SU-DHL-6 (cell line): ENCODE results near the gene FBXL2.

ENCODE experiments used
- H2AFZ ChIP-seq: fragments of 200-600 bp; sonication (generic); 2 replicates; pipeline ENCODE4 v1.6.1; 2014; ENCODE audit warnings: low read depth, mild to moderate bottlenecking, moderate library complexity, mixed read lengths, antibody characterized with exemption, low read length; ENCODE audit not compliant: severe bottlenecking
- H3F3A ChIP-seq: fragments of 200-600 bp; shearing (Covaris generic); 2 replicates; pipeline ENCODE4 v1.6.0; 2016; ENCODE audit warnings: antibody characterized with exemption, mild to moderate bottlenecking; ENCODE audit not compliant: insufficient read depth
- H3K27ac ChIP-seq: fragments of 200-600 bp; sonication (generic); 2 replicates; pipeline ENCODE4 v1.5.1; 2016; ENCODE audit warnings: low read depth, mild to moderate bottlenecking, low read length, moderate library complexity, mixed read lengths
- H3K27me3 ChIP-seq: fragments of 200-600 bp; sonication (generic), shearing (Covaris generic); 2 replicates; pipeline ENCODE4 v1.6.0; 2014; ENCODE audit warnings: mild to moderate bottlenecking, low read length
- H3K36me3 ChIP-seq: fragments of 200-600 bp; sonication (generic); 2 replicates; pipeline ENCODE4 v1.6.1; 2014; ENCODE audit warnings: mild to moderate bottlenecking, low read length, mixed read lengths
- H3K4me2 ChIP-seq: fragments of 300-600, 200-600 bp; shearing (Covaris generic), sonication (generic); 2 replicates; pipeline ENCODE4 v1.6.0; 2014; ENCODE audit warnings: low read length, low read depth, mild to moderate bottlenecking; ENCODE audit not compliant: poor library complexity, severe bottlenecking
- H3K4me3 ChIP-seq: fragments of 200-600 bp; sonication (generic); 2 replicates; pipeline ENCODE4 v1.5.1; 2014; ENCODE audit warnings: antibody characterized with exemption, low read length, mild to moderate bottlenecking, mixed read lengths; ENCODE audit not compliant: insufficient read depth, poor library complexity, severe bottlenecking
- H3K79me2 ChIP-seq: fragments of 200-600 bp; sonication (generic); 2 replicates; pipeline ENCODE4 v1.6.1; 2014; ENCODE audit warnings: mild to moderate bottlenecking, low read length, moderate library complexity; ENCODE audit not compliant: insufficient read depth
- H3K9ac ChIP-seq: fragments of 200-600 bp; sonication (generic); 2 replicates; pipeline ENCODE4 v1.7.0; 2014; ENCODE audit warnings: mild to moderate bottlenecking, low read length
- H3K9me2 ChIP-seq: fragments of 200-600 bp; sonication (generic); replicated peaks from 2 replicates; pipeline ENCODE4 v1.6.1; 2014; ENCODE audit warnings: low read length; ENCODE audit not compliant: insufficient read depth
- H3K9me3 ChIP-seq: fragments of 200-600 bp; sonication (generic); 2 replicates; pipeline ENCODE4 v1.6.1; 2014; ENCODE audit warnings: low read length, mixed read lengths; ENCODE audit not compliant: insufficient read depth
- H4K20me1 ChIP-seq: fragments of 200-600 bp; sonication (generic); 2 replicates; pipeline ENCODE4 v1.6.1; 2014; ENCODE audit warnings: low read depth, mild to moderate bottlenecking, antibody characterized with exemption, low read length, moderate library complexity, mixed read lengths
- EZH2phosphoT487 ChIP-seq: fragments of 200-600 bp; sonication (generic), shearing (Covaris generic); conservative IDR thresholded peaks from 2 replicates; pipeline ENCODE4 v1.6.1; 2018; ENCODE audit warnings: mild to moderate bottlenecking, antibody characterized with exemption, low read length, moderate library complexity, mixed read lengths
- TF ChIP-seq, protein P1 (sequence below): fragments of 200-600 bp; sonication (generic); IDR thresholded peaks from one replicate; pipeline ENCODE4 v1.5.1; 2017; ENCODE audit warnings: antibody characterized with exemption, mild to moderate bottlenecking, low read length, moderate library complexity; ENCODE audit not compliant: insufficient read depth, poor library complexity, severe bottlenecking

The FBXL2 gene

DNA sequence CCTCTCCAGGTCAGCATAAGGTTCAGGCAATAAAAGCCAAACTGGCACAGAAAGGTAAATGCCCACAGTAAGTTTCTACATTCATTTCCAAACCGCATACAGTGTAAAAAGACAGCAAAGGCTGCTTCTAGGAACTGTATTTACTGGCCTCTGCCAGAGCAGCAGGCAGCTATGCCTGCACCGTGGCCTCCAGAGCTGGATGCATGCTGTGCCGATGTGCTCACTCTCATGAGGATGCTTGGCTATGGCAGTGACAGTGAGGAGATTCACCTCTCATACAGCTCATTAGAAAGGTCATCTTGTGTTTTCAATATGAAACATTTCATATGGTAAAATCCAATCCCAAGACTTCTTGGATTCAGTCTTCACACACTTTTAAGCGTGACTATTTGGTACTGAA lies 112.7 kb downstream of the FBXL2 start:
- Histone ChIP-seq H3K27ac (no peak overlapping the region), H3K9me2 (no peaks in the 10 kb centered on the region), H3K79me2 (no peaks in the 10 kb centered on the region), H3K4me3 (no peak overlapping the region), H3K4me2 (no peak overlapping the region), H3K9ac (no peak overlapping the region), H3K36me3 (peaks cover 22% of the 10 kb centered on the region; the same call in 1 of the 2 replicates), H3K9me3 (no peaks in the 10 kb centered on the region), H3K27me3 (no peaks in the 10 kb centered on the region), H2AFZ (no peak overlapping the region), H3F3A (no peaks in the 10 kb centered on the region), H4K20me1 (no peaks in the 10 kb centered on the region)
- TF ChIP-seq, protein P1, sequence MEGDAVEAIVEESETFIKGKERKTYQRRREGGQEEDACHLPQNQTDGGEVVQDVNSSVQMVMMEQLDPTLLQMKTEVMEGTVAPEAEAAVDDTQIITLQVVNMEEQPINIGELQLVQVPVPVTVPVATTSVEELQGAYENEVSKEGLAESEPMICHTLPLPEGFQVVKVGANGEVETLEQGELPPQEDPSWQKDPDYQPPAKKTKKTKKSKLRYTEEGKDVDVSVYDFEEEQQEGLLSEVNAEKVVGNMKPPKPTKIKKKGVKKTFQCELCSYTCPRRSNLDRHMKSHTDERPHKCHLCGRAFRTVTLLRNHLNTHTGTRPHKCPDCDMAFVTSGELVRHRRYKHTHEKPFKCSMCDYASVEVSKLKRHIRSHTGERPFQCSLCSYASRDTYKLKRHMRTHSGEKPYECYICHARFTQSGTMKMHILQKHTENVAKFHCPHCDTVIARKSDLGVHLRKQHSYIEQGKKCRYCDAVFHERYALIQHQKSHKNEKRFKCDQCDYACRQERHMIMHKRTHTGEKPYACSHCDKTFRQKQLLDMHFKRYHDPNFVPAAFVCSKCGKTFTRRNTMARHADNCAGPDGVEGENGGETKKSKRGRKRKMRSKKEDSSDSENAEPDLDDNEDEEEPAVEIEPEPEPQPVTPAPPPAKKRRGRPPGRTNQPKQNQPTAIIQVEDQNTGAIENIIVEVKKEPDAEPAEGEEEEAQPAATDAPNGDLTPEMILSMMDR, result no peak
- no peak for TF ChIP-seq EZH2phosphoT487

DNA sequence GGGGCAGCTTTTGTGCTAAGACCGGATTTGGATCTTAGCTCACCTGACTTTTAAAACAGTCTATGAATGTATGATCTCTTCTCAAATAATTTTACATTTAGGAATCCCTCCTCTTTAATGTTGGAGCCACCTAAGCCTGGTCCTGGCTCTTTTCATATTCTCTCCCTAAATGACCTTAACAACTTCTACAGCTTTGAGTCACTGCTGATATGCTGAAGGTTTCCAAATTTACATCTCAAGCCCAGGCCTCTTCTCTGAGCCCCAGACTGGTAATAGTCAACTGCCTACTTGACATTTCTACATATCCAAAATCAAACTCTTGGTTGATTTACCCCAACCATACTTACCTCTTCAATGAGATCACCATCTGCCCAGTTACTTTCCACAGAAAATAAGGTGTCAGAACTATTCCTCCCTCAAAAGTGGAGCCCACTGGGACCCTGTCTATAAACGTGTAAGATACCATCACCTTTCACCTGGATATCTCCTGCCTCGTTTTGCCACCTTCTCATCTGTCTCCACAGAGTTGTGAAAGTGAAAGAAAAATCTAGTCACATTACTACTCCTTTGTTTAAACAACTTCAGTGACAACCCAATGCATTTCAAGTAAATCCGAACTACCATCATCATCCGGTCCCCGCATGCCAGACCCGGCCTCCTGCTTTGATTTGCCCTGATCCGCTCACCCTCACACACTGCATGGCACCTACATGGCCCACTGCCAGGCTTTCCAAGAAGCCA lies 114.2 kb downstream of the FBXL2 start:
- Histone ChIP-seq H3K4me2 (no peak overlapping the region), H3K9me2 (no peaks in the 10 kb centered on the region), H4K20me1 (no peaks in the 10 kb centered on the region), H3K9ac (no peak overlapping the region), H3K27ac (no peak overlapping the region), H2AFZ (no peak overlapping the region), H3K79me2 (no peaks in the 10 kb centered on the region), H3K27me3 (no peaks in the 10 kb centered on the region), H3K4me3 (no peak overlapping the region), H3K36me3 (peaks cover 24% of the 10 kb centered on the region; the same call in 1 of the 2 replicates), H3F3A (no peaks in the 10 kb centered on the region), H3K9me3 (no peaks in the 10 kb centered on the region)
- TF ChIP-seq EZH2phosphoT487, result no peak
- TF ChIP-seq, protein P1, result no peak

DNA sequence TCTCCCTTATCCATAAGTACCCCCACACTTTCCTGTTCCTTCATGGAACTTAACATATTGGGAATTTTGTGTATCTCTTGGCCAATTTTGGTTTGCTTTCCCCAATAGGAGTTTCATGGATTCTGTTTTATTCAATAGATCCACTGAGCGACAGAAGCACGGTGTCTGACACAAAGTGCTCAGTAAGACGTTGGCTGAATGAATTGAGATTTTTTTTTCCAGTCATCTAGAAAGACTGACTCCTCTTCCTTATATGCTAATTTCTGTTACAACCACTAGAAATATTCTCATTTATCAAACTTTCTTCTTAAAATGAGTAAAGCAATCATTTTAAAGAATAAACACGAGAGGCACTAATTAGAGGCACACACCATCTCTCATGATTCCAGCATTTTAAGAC lies 114.9 kb downstream of the FBXL2 start:
- Histone ChIP-seq H3K27me3 (no peaks in the 10 kb centered on the region), H3K4me2 (no peak overlapping the region), H3K4me3 (no peak overlapping the region), H3K27ac (no peak overlapping the region), H3K36me3 (peaks cover 18% of the 10 kb centered on the region; the same call in 1 of the 2 replicates), H3K9ac (no peak overlapping the region), H3K79me2 (no peaks in the 10 kb centered on the region), H3F3A (no peaks in the 10 kb centered on the region), H3K9me2 (no peaks in the 10 kb centered on the region), H3K9me3 (no peaks in the 10 kb centered on the region), H2AFZ (no peak overlapping the region), H4K20me1 (no peaks in the 10 kb centered on the region)
- TF ChIP-seq EZH2phosphoT487, result no peak
- TF ChIP-seq, protein P1, result no peak
